ENCODE measurements around the gene FOXN1. TPM values are rescaled to one million over a fixed set of nuclear protein-coding genes. Genes with fewer than 3 reads are reported as not detected.

FOXN1 gene
- total and polyA plus RNA-seq, 2 of the 13 experiments (the other 11 are each of a cell fraction or from before 2014, with no cell fraction given), result 0.01 TPM; not detected in 1

DNA sequence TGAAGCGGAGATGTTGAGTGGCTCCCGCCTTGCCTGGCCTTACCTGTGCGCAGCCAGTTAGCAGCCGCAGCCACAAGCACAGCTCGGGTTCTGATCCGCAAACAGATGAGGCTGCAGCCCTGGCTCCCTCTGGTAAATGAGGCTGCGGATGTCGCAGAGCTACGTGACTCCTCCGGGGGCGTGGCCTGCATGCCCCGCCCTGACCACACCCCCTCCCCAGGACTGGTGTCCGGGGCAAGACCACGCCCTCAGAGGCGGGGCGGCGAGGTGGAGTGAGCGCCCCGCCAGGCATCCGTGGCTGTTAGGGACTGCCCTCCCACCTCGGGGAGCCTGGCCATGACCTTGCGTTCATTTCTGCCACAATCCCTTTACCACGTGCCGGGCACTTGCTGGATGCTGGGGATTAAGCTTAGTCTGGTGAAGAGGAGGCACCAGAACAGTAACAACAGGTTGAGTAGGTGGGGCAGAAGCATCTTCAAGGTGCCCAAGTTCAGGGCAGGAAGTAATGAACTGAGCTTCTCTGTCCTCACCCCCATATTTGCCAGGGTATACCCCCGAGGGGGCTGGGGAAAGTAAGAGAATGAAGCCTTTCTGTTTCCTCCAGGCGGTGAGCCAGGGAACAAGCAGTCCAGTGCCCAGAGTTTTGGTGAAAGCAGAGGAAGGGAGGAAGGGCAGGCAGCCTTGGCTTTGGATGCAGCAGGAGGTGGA is 70.8 kb downstream of the FOXN1 start, which contains the start of gene ALDOC (continued):
- TF ChIP-seq, protein P1, sequence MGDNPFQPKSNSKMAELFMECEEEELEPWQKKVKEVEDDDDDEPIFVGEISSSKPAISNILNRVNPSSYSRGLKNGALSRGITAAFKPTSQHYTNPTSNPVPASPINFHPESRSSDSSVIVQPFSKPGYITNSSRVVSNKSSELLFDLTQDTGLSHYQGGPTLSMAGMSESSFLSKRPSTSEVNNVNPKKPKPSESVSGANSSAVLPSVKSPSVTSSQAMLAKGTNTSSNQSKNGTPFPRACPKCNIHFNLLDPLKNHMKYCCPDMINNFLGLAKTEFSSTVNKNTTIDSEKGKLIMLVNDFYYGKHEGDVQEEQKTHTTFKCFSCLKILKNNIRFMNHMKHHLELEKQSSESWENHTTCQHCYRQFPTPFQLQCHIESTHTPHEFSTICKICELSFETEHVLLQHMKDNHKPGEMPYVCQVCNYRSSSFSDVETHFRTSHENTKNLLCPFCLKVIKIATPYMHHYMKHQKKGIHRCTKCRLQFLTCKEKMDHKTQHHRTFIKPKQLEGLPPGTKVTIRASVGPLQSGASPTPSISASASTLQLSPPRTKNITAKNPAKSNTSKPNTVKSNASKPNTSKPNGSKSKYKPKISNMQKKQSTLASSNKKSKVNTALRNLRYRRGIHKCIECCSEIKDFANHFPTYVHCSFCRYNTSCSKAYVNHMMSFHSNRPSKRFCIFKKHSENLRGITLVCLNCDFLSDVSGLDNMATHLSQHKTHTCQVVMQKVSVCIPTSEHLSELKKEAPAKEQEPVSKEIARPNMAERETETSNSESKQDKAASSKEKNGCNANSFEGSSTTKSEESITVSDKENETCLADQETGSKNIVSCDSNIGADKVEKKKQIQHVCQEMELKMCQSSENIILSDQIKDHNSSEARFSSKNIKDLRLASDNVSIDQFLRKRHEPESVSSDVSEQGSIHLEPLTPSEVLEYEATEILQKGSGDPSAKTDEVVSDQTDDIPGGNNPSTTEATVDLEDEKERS (CRISPR knock-in tag; IDR thresholded peaks at IDR 0.05), result peak; percentile 44; the same call in 1 of the 2 replicates
- TF ChIP-seq ZC3H4 (CRISPR knock-in tag; IDR thresholded peaks at IDR 0.05; ENCODE audit: borderline replicate concordance) (no peak), BCL6 (CRISPR knock-in tag; IDR thresholded peaks at IDR 0.05) (0 out of 2 replicates have a peak, but pooled peaks have one; percentile 38), NKX3-1 (CRISPR knock-in tag; IDR thresholded peaks at IDR 0.05) (peak; percentile 46; the same call in 1 of the 2 replicates), NFE2 (CRISPR knock-in tag; IDR thresholded peaks at IDR 0.05) (no peak), KLF6 (CRISPR knock-in tag; IDR thresholded peaks at IDR 0.05) (peak; percentile 73; the same call in 1 of the 2 replicates), ZNF251 (CRISPR knock-in tag; IDR thresholded peaks at IDR 0.05) (no peak), TAF1 (CRISPR knock-in tag; IDR thresholded peaks at IDR 0.05) (peak; percentile 65), ZNF331 (CRISPR knock-in tag; IDR thresholded peaks at IDR 0.05) (peak; percentile 88; the same call in 1 of the 2 replicates), ZFP36 (IDR thresholded peaks at IDR 0.05; ENCODE audit: borderline replicate concordance, low read depth, low read length, partially characterized antibody) (no peak)
- TF ChIP-seq, protein P2, sequence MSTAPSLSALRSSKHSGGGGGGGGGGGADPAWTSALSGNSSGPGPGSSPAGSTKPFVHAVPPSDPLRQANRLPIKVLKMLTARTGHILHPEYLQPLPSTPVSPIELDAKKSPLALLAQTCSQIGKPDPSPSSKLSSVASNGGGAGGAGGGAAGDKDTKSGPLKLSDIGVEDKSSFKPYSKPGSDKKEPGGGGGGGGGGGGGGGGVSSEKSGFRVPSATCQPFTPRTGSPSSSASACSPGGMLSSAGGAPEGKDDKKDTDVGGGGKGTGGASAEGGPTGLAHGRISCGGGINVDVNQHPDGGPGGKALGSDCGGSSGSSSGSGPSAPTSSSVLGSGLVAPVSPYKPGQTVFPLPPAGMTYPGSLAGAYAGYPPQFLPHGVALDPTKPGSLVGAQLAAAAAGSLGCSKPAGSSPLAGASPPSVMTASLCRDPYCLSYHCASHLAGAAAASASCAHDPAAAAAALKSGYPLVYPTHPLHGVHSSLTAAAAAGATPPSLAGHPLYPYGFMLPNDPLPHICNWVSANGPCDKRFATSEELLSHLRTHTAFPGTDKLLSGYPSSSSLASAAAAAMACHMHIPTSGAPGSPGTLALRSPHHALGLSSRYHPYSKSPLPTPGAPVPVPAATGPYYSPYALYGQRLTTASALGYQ (CRISPR knock-in tag; IDR thresholded peaks at IDR 0.05), result no peak
- TF ChIP-seq, protein P3, sequence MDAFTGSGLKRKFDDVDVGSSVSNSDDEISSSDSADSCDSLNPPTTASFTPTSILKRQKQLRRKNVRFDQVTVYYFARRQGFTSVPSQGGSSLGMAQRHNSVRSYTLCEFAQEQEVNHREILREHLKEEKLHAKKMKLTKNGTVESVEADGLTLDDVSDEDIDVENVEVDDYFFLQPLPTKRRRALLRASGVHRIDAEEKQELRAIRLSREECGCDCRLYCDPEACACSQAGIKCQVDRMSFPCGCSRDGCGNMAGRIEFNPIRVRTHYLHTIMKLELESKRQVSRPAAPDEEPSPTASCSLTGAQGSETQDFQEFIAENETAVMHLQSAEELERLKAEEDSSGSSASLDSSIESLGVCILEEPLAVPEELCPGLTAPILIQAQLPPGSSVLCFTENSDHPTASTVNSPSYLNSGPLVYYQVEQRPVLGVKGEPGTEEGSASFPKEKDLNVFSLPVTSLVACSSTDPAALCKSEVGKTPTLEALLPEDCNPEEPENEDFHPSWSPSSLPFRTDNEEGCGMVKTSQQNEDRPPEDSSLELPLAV (CRISPR knock-in tag; conservative IDR thresholded peaks at IDR 0.05; ENCODE audit: low read depth), result no peak
- TF ChIP-seq, protein P4, sequence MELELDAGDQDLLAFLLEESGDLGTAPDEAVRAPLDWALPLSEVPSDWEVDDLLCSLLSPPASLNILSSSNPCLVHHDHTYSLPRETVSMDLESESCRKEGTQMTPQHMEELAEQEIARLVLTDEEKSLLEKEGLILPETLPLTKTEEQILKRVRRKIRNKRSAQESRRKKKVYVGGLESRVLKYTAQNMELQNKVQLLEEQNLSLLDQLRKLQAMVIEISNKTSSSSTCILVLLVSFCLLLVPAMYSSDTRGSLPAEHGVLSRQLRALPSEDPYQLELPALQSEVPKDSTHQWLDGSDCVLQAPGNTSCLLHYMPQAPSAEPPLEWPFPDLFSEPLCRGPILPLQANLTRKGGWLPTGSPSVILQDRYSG (CRISPR knock-in tag; IDR thresholded peaks at IDR 0.05), result no peak
- TF ChIP-seq, protein P5, sequence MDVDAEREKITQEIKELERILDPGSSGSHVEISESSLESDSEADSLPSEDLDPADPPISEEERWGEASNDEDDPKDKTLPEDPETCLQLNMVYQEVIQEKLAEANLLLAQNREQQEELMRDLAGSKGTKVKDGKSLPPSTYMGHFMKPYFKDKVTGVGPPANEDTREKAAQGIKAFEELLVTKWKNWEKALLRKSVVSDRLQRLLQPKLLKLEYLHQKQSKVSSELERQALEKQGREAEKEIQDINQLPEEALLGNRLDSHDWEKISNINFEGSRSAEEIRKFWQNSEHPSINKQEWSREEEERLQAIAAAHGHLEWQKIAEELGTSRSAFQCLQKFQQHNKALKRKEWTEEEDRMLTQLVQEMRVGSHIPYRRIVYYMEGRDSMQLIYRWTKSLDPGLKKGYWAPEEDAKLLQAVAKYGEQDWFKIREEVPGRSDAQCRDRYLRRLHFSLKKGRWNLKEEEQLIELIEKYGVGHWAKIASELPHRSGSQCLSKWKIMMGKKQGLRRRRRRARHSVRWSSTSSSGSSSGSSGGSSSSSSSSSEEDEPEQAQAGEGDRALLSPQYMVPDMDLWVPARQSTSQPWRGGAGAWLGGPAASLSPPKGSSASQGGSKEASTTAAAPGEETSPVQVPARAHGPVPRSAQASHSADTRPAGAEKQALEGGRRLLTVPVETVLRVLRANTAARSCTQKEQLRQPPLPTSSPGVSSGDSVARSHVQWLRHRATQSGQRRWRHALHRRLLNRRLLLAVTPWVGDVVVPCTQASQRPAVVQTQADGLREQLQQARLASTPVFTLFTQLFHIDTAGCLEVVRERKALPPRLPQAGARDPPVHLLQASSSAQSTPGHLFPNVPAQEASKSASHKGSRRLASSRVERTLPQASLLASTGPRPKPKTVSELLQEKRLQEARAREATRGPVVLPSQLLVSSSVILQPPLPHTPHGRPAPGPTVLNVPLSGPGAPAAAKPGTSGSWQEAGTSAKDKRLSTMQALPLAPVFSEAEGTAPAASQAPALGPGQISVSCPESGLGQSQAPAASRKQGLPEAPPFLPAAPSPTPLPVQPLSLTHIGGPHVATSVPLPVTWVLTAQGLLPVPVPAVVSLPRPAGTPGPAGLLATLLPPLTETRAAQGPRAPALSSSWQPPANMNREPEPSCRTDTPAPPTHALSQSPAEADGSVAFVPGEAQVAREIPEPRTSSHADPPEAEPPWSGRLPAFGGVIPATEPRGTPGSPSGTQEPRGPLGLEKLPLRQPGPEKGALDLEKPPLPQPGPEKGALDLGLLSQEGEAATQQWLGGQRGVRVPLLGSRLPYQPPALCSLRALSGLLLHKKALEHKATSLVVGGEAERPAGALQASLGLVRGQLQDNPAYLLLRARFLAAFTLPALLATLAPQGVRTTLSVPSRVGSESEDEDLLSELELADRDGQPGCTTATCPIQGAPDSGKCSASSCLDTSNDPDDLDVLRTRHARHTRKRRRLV (CRISPR knock-in tag; IDR thresholded peaks at IDR 0.05), result no peak

All from HepG2 (cell line).